Measurements from ENCODE around the gene CMTM7.

The CMTM7 gene

GRCh38 chr3:32480604-32481003, 89.0 kb downstream of the CMTM7 start:
- no peak for DNase-seq (ENCODE audit: low read depth)
- no peak for TF ChIP-seq CTCF (conservative IDR thresholded peaks at IDR 0.05; ENCODE audit: low read depth, low read length)
- no peak overlapping the region for H3K4me3 ChIP-seq (ENCODE audit: low read length)

- TF ChIP-seq CTCF (conservative IDR thresholded peaks at IDR 0.05; ENCODE audit: low read depth, low read length), result no peak
- no peak overlapping the region for H3K4me3 ChIP-seq (ENCODE audit: low read length)
- no peak for DNase-seq (ENCODE audit: low read depth)
Observed at GRCh38 chr3:32481791-32482631, 90.4 kb downstream of the CMTM7 start.

- no peak overlapping the region for H3K4me3 ChIP-seq (ENCODE audit: low read length)
- no peak for DNase-seq (ENCODE audit: low read depth)
- TF ChIP-seq CTCF (conservative IDR thresholded peaks at IDR 0.05; ENCODE audit: low read depth, low read length), result no peak
Observed at GRCh38 chr3:32482693-32483092, 91.0 kb downstream of the CMTM7 start.

GRCh38 chr3:32483772-32484171, 92.1 kb downstream of the CMTM7 start:
- TF ChIP-seq CTCF (conservative IDR thresholded peaks at IDR 0.05; ENCODE audit: low read depth, low read length), result no peak
- H3K4me3 ChIP-seq (ENCODE audit: low read length), result no peak overlapping the region
- no peak for DNase-seq (ENCODE audit: low read depth)

- no peak for DNase-seq (ENCODE audit: low read depth)
- no peak for TF ChIP-seq CTCF (conservative IDR thresholded peaks at IDR 0.05; ENCODE audit: low read depth, low read length)
- no peak overlapping the region for H3K4me3 ChIP-seq (ENCODE audit: low read length)
Observed at GRCh38 chr3:32484436-32484835, 92.8 kb downstream of the CMTM7 start.

- no peak for TF ChIP-seq CTCF (conservative IDR thresholded peaks at IDR 0.05; ENCODE audit: low read depth, low read length)
- no peak overlapping the region for H3K4me3 ChIP-seq (ENCODE audit: low read length)
- DNase-seq (ENCODE audit: low read depth), result no peak
Observed at GRCh38 chr3:32487781-32488473, 96.3 kb downstream of the CMTM7 start.

All from retinal pigment epithelial cell (primary cell).